Pancreas (tissue), 10 donors: ENCODE data around the gene VEGFA. TPM values are rescaled to one million over a fixed set of nuclear protein-coding genes. Genes with fewer than 3 reads are reported as not detected.

ENCODE experiments used
- ATAC-seq, 4 donors: fragments of 200-7000 bp; cut with Tn5 transposase; one replicate each; pipeline versions ENCODE4 v1.8.0 to v1.9.1; 2020; ENCODE audit warnings: mild to moderate bottlenecking in 4 of 4, moderate library complexity in 4 of 4
- DNase-seq, 6 donors: peaks; one replicate each; pipeline ENCODE4 v3.0.0-alpha.2; 2020
- FAIRE-seq: peaks from 2 replicates; lab custom pipeline; 2012; peaks lifted over from hg19 to GRCh38; lab: Jason Lieb, UNC
- H3K27ac ChIP-seq, 4 donors: fragments of 200-600 bp; sonication (generic); 1 replicate in 3 of 4; 2 replicates in 1 of 4; pipeline versions ENCODE4 v1.5.0 to v1.8.0; 2020
- H3K27me3 ChIP-seq, 4 donors: fragments of 200-600 bp; one replicate each; pipeline ENCODE4 v1.8.0; 2021
- H3K36me3 ChIP-seq, 3 donors: fragments of 200-600 bp; sonication (generic) in 1 of 3; one replicate each; pipeline versions ENCODE4 v1.5.0 to v1.8.0; 2020 to 2021
- H3K4me1 ChIP-seq, 3 donors: fragments of 200-600 bp; one replicate each; pipeline ENCODE4 v1.8.0; 2021
- H3K4me3 ChIP-seq, 4 donors: fragments of 200-600 bp; sonication (generic) in 2 of 4; one replicate each; pipeline versions ENCODE4 v1.5.0 to v1.8.0; 2020 to 2021
- H3K9me3 ChIP-seq, 4 donors: fragments of 200-600 bp; one replicate each; pipeline ENCODE4 v1.8.0; 2021
- CTCF ChIP-seq, 4 donors: fragments of 200-600 bp; sonication (generic) in 3 of 4; IDR thresholded peaks; one replicate each; pipeline versions ENCODE4 v1.5.0 to v1.8.0; 2021; ENCODE audit warnings: antibody characterized with exemption in 4 of 4
- whole genome bisulfite sequencing, 2 donors: extraction: QIAGEN DNeasy Blood & Tissue Kit; methylation state at CpG; one replicate each; pipeline ENCODE4 v1.1.7; 2013; 5-methylcytosine and 5-hydroxymethylcytosine counted together
- intact Hi-C, 3 donors: fragments of 100-400 bp; cut with DNase I; formaldehyde crosslinking; loops; one replicate each; pipeline versions ENCODE4 v1.11.1 to v1.14.2; 2022
- polyA plus RNA-seq, 2 donors: library from polyadenylated mRNA; stranded (reverse); fragments of 200-250 nt; gene quantifications; one replicate each; pipeline ENCODE4 v1.2.3, GENCODE V29; 2013
- total RNA-seq, 6 donors: library from RNA; stranded (reverse); fragmentation: NEBNext Ultra II Directional in 4 of 6; extraction: Animal tissue kit (Norgen Biotek cat#: 25700) in 4 of 6; gene quantifications; one replicate each; pipeline versions ENCODE4 v1.2.1 to v1.2.4, GENCODE V29; 2021 to 2023
- donor health status: healthy with polysubstance abuse.
- donor health status: DM: no; HTN: no; CAD: no; lungs with moderate emphysema.
- donor health status: DM: no; HTN: no; CAD: no.
- donor health status: control.
- donor health status: control.
- donor health status: Bipolar disorder and iron deficiency.
- donor health status: DM: yes; HTN: yes; CAD: no.
- donor health status: DM: no; HTN: no; CAD: no.
- donor health status: DM: no; HTN: no; CAD: no.
- donor health status: DM: yes; HTN: yes; CAD: no.

Gene VEGFA
- total and polyA plus RNA-seq, 8 donors: 55.2 to 206 (median 91.5) TPM

GRCh38 chr6:43803783-43804549 lies 34.0 kb downstream of the VEGFA start:
- peak overlapping the region; percentile 33 to 86 (median 80) for H3K27ac ChIP-seq
- H3K36me3 ChIP-seq: no peaks in the 10 kb centered on the region
- 42 to 45% methylated on average over 2 of the region's 2 CpGs for WGBS, 2 donors
- DNase-seq (peak in 5 of 6 donors; percentile 60 to 74 (median 63)), FAIRE-seq (no peak), ATAC-seq (peak; percentile 32 to 51 (median 38))
- peaks cover 64 to 90% (median 77%) of the 10 kb centered on the region in 3 donors for H3K4me1 ChIP-seq
- no peaks in the 10 kb centered on the region for H3K9me3 ChIP-seq
- H3K4me3 ChIP-seq: no peak overlapping the region
- intact Hi-C loops: no loop called here
- TF ChIP-seq CTCF (IDR thresholded peaks at IDR 0.05): no peak
- H3K27me3 ChIP-seq: no peaks in the 10 kb centered on the region

- Histone ChIP-seq H3K9me3 (no peaks in the 10 kb centered on the region), H3K4me3 (no peak overlapping the region), H3K4me1 (peaks cover 57 to 84% (median 75%) of the 10 kb centered on the region in 3 donors), H3K36me3 (no peaks in the 10 kb centered on the region), H3K27ac (peak overlapping the region; percentile 33 to 86 (median 80)), H3K27me3 (no peaks in the 10 kb centered on the region)
- ATAC-seq (peak; percentile 60 to 74 (median 67)), DNase-seq (peak in 5 of 6 donors; percentile 61 to 90 (median 86)), FAIRE-seq (no peak)
- TF ChIP-seq CTCF (IDR thresholded peaks at IDR 0.05): no peak
- WGBS, 2 donors: 13 to 16% methylated on average over 4 of the region's 4 CpGs
- intact Hi-C loops: no loop called here
These were observed 34.7 kb downstream of the VEGFA start for GRCh38 chr6:43804550-43805223.

- Histone ChIP-seq H3K27ac (peak overlapping the region; percentile 53 to 86 (median 80)), H3K36me3 (no peaks in the 10 kb centered on the region), H3K9me3 (no peaks in the 10 kb centered on the region), H3K27me3 (no peaks in the 10 kb centered on the region), H3K4me1 (peaks cover 58 to 86% (median 69%) of the 10 kb centered on the region in 3 donors), H3K4me3 (no peak overlapping the region)
- FAIRE-seq (no peak), DNase-seq (no peak), ATAC-seq (no peak)
- 49 to 51% methylated on average over 5 of the region's 5 CpGs for WGBS, 2 donors
- no peak for TF ChIP-seq CTCF (IDR thresholded peaks at IDR 0.05)
- intact Hi-C loops: no loop called here
These were observed 35.7 kb downstream of the VEGFA start for GRCh38 chr6:43805699-43806042.

GRCh38 chr6:43806043-43806757 lies 36.2 kb downstream of the VEGFA start:
- H3K9me3 ChIP-seq: no peaks in the 10 kb centered on the region
- H3K27ac ChIP-seq: peak overlapping the region; percentile 53 to 86 (median 80)
- no peak for TF ChIP-seq CTCF (IDR thresholded peaks at IDR 0.05)
- 29 to 35% methylated on average over 9 of the region's 9 CpGs for WGBS, 2 donors
- H3K4me3 ChIP-seq: no peak overlapping the region
- H3K36me3 ChIP-seq: no peaks in the 10 kb centered on the region
- intact Hi-C loops: no loop called here
- ATAC-seq: peak; percentile 62 to 82 (median 80)
- peak in 4 of 6 donors; percentile 74 to 89 (median 84) for DNase-seq
- no peak for FAIRE-seq
- H3K4me1 ChIP-seq: peaks cover 59 to 82% (median 64%) of the 10 kb centered on the region in 3 donors
- no peaks in the 10 kb centered on the region for H3K27me3 ChIP-seq
